Transverse colon (tissue), 4 donors: ENCODE results near the gene HECW1.

Experiments
- EP300 ChIP-seq: sonication (generic); formaldehyde crosslinking; IDR thresholded peaks from one replicate; pipeline ENCODE4 v1.6.1; 2017; ENCODE audit warnings: antibody characterized with exemption, low read depth
- POLR2A ChIP-seq: fragments of 450-650 bp; IDR thresholded peaks from one replicate; pipeline ENCODE4 v1.6.1; 2016; ENCODE audit warnings: antibody characterized with exemption, mild to moderate bottlenecking, moderate library complexity
- POLR2AphosphoS5 ChIP-seq, 3 donors: sonication (generic); formaldehyde crosslinking; IDR thresholded peaks; one replicate each; pipeline ENCODE4 v1.6.1; 2016; ENCODE audit warnings: antibody characterized with exemption in 3 of 3
- TF ChIP-seq, protein P1 (sequence below), 5 experiments: fragments of 200-600 bp in 3 of 5; fragments of 450-650 bp in 2 of 5; sonication (generic) in 3 of 5; IDR thresholded peaks; 1 replicate in 2 of 5; 2 replicates in 3 of 5; pipeline ENCODE4 v1.5.1; 2016 to 2017; ENCODE audit warnings: antibody characterized with exemption in 5 of 5, inconsistent platforms in 3 of 5, mild to moderate bottlenecking in 2 of 5, moderate library complexity in 1 of 5

DNA sequence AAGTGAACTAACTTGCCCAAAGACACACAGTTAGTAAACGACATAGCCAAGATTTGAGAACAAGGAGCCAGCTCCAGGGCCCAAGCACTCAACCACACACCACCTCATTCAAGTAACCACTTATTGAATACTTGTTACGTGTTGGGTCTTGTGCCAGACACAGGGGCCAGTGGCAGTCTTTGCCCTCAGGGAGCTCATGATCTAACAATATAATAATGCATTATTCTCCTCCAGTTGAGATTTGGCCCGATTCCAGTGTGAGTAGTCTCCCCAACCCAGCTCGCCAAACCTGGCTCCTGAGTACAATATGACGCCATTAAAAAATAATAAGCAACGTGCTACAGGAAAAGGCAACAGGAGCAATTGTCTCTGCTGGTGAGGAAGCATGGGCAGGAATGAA, 456.1 kb downstream of the HECW1 start:
- TF ChIP-seq EP300: no peak
- no peak for TF ChIP-seq POLR2A
- TF ChIP-seq, protein P1, sequence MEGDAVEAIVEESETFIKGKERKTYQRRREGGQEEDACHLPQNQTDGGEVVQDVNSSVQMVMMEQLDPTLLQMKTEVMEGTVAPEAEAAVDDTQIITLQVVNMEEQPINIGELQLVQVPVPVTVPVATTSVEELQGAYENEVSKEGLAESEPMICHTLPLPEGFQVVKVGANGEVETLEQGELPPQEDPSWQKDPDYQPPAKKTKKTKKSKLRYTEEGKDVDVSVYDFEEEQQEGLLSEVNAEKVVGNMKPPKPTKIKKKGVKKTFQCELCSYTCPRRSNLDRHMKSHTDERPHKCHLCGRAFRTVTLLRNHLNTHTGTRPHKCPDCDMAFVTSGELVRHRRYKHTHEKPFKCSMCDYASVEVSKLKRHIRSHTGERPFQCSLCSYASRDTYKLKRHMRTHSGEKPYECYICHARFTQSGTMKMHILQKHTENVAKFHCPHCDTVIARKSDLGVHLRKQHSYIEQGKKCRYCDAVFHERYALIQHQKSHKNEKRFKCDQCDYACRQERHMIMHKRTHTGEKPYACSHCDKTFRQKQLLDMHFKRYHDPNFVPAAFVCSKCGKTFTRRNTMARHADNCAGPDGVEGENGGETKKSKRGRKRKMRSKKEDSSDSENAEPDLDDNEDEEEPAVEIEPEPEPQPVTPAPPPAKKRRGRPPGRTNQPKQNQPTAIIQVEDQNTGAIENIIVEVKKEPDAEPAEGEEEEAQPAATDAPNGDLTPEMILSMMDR (IDR thresholded peaks at IDR 0.05): no peak
- no peak for TF ChIP-seq POLR2AphosphoS5 (IDR thresholded peaks at IDR 0.05)
